ENCODE data around the gene GPC3. TPM values are rescaled to one million over a fixed set of nuclear protein-coding genes. Genes with fewer than 3 reads are reported as not detected.
A peak's percentile ranks its signal among the peaks of the same experiment; 100 is the strongest.
"Not testable (repeated sequence)": the region's sequence is repeated elsewhere in the genome, so short reads cannot be mapped to it uniquely, and the experiment has no call there.

GPC3 gene
- total RNA-seq, 1 experiment from 2014 or later, result not detected

GRCh38 chrX:133653358-133653757 lies 332.0 kb downstream of the GPC3 start:
- no peak for DNase-seq (ENCODE audit: low read depth)

GRCh38 chrX:133652185-133652584 lies 333.2 kb downstream of the GPC3 start:
- DNase-seq (ENCODE audit: low read depth), result no peak

GRCh38 chrX:133650239-133650638 lies 335.2 kb downstream of the GPC3 start:
- DNase-seq (ENCODE audit: low read depth), result no peak

GRCh38 chrX:133649651-133650050 lies 335.7 kb downstream of the GPC3 start:
- no peak for DNase-seq (ENCODE audit: low read depth)

GRCh38 chrX:133648594-133648993 lies 336.8 kb downstream of the GPC3 start:
- no peak for DNase-seq (ENCODE audit: low read depth)

- DNase-seq (ENCODE audit: low read depth), result no peak
Measured at GRCh38 chrX:133646719-133647116, 338.7 kb downstream of the GPC3 start.

- no peak for DNase-seq (ENCODE audit: low read depth)
Measured at GRCh38 chrX:133645977-133646718, 339.2 kb downstream of the GPC3 start.

GRCh38 chrX:133645256-133645655 lies 340.1 kb downstream of the GPC3 start:
- DNase-seq (ENCODE audit: low read depth), result no peak

- DNase-seq (ENCODE audit: low read depth), result no peak
Measured at GRCh38 chrX:133640161-133641015, 345.0 kb downstream of the GPC3 start.

- DNase-seq (ENCODE audit: low read depth), result no peak
Measured at GRCh38 chrX:133639726-133640125, 345.7 kb downstream of the GPC3 start.

- DNase-seq (ENCODE audit: low read depth), result no peak
Measured at GRCh38 chrX:133638285-133638684, 347.1 kb downstream of the GPC3 start.

- DNase-seq (ENCODE audit: low read depth), result no peak
Measured at GRCh38 chrX:133637765-133638164, 347.6 kb downstream of the GPC3 start.

- no peak for DNase-seq (ENCODE audit: low read depth)
Measured at GRCh38 chrX:133636009-133636408, 349.4 kb downstream of the GPC3 start.

- DNase-seq (ENCODE audit: low read depth), result no peak
Measured at GRCh38 chrX:133634416-133634815, 351.0 kb downstream of the GPC3 start.

- DNase-seq (ENCODE audit: low read depth), result no peak
Measured at GRCh38 chrX:133633950-133634349, 351.4 kb downstream of the GPC3 start.

- DNase-seq (ENCODE audit: low read depth), result no peak
Measured at GRCh38 chrX:133633162-133633561, 352.2 kb downstream of the GPC3 start.

- no peak for DNase-seq (ENCODE audit: low read depth)
Measured at GRCh38 chrX:133630362-133630761, 355.0 kb downstream of the GPC3 start.

- no peak for DNase-seq (ENCODE audit: low read depth)
Measured at GRCh38 chrX:133627673-133628072, 357.7 kb downstream of the GPC3 start.

GRCh38 chrX:133621384-133621783 lies 364.0 kb downstream of the GPC3 start:
- not testable (repeated sequence) for DNase-seq (ENCODE audit: low read depth)

- DNase-seq (ENCODE audit: low read depth), result no peak
Measured at GRCh38 chrX:133611676-133612075, 373.7 kb downstream of the GPC3 start.

GRCh38 chrX:133610056-133610455 lies 375.3 kb downstream of the GPC3 start:
- DNase-seq (ENCODE audit: low read depth), result no peak

GRCh38 chrX:133609166-133609565 lies 376.2 kb downstream of the GPC3 start:
- DNase-seq (ENCODE audit: low read depth), result no peak

- DNase-seq (ENCODE audit: low read depth), result peak; percentile 64
Measured at GRCh38 chrX:133608406-133608805, 377.0 kb downstream of the GPC3 start.
